C1 segment of cervical spinal cord (tissue), 14 donors: ENCODE results near the gene TENT4B.
A peak's percentile ranks its signal among the peaks of the same experiment; 100 is the strongest.

Experiments
- DNase-seq, 14 donors: peaks; one replicate each; lab custom pipeline; 2025; lab: John Stamatoyannopoulos, UW

The TENT4B gene

DNA sequence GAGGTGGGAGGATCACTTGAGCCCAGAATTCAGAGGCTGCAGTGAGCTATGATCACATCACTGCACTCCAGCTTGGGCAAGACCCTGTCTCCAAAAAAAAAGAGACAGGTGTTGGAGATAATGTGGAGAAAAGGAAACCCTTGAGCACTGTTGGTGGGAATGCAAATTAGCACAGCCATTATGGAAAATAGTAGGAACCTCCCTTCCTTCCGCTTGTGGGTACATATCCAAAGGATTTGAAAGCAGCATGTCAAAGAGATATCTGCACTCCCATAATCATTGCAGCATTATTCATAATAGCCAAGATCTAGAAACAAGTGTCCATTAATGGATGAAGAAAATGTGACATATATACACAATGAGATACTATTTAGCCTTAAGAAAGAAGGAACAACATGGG lies 103.5 kb downstream of the TENT4B start:
- no peak for DNase-seq

DNA sequence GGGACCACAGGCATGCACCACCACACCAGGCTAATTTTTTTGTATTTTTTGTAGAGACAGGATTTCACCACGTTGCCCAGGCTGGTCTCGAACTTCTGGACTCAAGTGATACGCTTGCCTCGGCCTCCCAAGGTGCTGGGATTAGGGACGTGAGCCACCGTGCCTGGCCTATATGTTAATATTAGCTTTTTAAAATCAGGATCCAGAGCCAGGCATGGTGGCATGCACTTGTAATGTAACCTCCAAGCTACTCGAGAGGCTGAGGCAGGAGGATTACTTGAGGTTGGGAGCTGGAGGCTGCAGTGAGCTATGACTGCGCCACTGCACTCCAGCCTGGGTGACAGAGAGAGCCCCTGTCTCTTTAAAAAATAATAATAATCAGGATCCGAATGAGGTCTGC lies 104.8 kb downstream of the TENT4B start:
- DNase-seq: no peak

DNA sequence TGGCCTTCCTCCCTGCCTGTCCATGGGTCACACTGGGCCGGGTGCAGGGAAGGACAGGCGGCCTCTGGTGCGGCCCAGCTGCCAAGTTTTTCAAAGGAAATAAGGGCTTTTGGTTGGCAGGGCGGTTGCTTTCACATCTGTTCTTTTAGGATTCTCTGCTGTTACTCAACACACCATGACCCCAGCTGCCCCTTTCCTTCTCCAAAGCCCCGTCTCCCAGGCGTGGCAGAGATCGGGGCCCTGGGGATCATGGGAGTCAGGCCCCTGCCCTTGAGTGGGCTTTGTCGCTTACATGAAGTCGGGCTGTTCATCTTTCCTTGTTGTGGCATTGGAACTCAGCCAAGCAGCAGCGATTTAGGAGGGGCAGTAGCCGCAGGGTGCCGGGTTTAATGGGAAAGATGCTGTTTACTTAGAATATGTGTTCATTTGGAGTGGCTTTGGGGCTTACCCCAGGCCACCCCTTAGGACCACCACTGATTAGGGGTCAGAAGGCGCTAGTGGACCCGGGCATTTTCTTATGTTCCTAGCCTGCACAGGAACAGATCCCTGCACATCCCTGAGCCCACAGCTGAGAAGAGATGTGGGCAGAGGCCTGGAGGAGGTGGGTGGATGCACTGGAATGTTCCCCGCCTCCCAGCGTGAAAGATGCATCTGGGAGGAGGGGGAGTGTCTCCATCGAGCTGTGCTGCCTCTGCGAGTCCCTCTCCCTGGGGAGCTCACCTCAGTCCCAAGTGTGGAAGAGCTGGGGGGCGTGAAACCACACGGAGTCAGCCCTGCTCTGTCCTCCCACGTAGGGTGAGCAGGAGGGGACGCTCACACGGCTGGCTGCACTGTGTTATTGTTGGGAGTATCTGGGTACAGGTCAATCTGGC lies 106.5 kb downstream of the TENT4B start:
- peak in 2 of 14 donors; percentile 32 to 50 for DNase-seq

DNA sequence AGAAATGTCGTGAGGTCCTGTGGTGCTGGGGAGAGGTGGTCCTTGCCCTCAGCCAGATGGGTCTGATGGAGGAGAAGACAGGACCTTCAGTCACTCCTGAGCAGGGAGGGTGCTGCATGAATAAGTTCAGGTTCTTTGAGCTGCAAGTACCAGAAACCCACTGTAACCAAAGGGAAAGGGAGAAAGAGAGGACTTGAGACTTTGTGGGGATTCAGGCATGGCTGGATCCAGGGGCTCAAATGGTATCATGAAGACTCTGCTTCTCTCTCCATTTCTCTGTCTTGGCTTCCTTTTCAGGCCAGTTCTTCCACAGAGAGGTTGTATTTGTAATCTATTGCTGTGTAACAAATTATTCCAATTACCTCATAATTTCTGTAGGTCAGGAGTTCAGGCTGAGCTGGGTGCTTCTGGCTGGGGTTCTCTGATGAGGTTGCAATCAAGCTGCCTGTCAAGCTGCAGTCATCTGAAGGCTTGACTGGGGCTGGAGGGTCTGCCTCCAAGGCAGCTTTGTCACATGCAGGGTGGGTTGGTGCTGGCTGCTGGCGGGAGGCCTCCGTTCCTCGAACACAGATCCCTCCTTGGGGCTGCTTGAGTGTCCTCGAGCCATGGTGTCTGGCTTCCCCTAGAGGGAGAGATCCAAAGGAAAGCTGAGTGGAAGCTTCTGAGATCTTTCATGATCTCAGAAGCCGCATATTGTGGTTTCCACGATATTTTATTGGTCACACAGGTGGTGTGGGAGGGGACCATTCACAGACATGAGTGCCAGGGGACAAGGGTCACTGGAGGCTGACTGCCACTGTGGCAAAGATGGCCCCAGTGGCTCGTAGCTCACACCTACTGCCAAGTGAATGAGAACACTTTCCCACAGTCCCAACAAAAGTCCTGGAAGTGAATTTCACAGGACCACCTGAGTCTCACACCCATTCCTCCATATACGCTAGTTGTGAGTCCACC lies 107.4 kb downstream of the TENT4B start:
- DNase-seq: no peak

DNA sequence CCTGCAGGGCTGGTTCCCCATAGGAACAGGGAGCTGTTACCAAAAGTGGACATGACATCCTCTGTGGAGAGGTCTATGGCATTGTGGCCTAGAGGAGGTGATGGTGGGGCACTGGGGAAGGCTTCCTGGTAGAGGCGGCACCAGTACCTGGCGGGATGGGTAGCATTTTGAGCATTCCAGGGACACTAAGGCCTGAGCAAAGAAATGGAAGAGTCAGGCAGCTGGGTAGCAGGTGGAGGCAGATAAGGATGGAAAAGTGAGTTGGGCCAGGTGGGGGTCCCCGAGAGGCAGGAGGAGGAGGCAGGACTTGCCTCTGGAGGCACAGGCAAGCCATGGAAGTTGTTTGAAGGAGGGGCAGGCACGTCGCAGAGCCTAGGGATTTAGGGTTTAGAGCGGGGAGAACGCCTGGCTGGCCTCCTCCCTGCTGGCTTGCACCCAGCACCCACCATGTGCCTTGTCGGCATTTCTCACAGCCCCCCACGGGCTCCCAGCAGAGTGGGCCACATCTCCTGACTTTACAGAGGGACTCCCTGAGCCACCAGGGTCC lies 108.1 kb downstream of the TENT4B start:
- DNase-seq: no peak

DNA sequence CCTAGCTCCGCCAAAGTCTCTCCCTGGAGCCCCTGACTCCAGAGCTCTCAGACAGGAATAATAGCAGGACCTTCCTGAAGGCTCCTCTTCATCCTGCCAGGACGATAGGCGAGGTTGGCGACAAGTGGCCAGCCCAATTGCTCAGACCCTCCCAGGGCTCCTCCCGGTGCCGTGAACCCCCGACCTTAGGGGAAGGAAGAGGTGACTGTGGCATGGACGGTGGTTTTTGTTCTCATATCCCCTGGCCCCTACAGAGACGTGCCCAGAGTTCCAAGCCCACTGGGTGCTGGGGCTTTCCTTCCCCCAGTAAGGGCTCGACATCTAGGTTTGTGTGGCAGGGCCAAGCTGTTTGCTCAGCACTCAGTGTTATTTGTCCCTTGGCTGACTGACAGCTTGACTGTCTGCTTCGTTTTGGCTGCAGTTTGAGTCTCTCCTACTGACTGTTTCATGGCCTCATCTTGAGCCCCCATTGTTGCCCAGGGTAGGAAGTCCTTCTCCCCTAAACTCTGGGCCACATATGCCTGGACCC lies 108.7 kb downstream of the TENT4B start:
- no peak for DNase-seq

DNA sequence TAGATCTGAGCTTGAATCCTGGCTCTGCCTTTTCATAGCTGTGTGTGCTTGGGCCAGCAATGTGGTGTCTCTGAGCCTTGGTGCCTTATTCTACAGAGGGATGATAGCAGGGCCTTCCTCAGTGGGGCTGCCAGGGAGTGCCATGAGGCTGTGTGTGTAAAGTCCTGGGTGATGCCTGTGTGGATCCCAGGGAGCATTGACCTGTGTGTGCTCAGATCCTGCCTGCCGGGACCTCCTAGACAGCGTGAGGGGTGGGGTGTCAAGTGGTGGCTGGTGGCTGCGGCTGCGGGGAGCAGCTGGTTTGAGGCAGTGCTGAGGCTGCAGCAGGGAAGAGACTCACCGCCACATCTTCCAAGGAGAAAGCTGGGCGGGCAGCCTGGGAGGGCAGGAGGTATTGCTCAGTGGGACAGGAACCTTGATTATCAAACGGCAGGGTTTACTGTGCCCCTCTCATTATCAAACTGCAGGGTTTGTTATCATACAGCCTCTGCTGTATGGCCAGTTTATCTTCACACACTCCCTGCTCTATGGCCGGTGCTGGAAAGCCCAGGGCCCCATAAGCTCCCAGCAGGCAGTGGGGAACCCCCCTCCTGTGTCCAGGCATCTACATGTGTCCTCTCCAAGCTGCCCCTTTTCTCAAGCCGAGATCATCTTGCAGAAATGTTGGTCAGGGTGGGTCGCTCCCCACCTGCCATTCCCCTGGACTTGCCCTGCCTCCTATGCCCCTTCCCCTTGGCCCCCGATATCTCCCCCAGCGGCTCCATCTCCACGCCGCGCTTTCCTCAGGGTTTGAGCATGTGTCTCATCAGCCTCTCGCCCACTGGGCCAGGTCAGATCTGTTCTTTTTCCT lies 110.2 kb downstream of the TENT4B start:
- no peak for DNase-seq

DNA sequence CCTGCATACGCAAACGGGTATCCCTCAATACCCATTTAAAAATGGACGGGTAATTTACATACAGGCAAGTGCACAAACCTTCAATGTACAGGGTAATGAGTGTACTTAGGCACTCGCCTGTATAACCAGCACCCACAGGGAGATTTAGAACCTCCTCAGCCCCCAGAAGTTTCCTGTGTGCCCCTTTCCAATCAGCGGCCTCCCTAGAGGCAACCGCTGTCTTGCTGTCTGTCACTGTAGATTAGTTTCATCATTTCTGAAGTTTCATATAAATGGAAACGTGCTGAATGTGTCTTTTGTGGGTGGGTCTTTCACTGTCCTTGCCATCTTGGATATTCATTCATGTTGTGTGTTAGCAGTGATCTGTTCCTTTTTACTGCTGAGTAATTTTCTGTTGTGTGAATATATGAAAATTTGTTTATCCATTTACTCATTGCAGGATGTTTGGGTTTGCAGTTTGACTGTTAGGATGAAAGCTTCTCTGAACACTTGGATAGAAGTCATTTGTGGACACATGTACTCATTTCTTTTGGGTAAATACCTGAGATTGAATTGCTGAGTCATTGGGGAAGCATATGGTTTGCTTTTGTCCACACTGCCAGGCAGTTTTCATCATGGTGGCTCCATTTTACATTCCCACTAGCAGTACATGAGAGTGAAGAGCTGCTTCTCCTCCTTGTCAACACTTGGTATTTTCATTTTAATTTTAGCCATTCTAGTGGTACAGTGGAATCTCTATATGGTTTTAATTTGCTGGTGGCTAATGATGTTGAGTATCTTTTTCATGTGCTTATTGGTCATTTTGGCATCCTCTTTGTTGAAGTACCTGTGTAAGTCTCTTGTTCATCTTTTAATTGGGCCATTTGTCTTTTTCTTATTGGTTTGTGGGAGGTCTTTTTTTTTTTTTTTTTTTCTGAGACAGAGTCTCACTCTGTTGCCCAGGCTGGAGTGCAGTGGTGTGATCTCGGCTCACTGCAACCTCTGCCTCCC lies 111.1 kb downstream of the TENT4B start:
- DNase-seq: no peak

DNA sequence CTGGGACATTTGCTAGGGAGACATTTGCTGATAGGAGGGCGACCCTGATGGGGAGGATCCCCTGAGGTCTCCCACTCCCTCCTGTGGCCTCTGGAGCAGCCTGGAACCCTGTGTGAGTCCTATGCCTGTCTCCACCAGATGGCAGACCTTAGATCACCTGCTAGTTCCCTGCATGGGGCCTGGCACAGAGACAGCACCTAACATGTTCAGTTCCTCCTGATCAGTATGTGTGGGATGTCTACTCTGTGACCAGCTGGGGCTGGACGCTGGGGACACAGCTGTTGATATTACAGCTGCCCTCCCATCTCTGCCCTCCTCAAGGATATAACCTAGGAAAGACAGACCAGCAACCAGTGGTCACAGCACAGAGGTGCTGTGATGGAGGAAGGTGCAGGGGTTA lies 112.2 kb downstream of the TENT4B start:
- no peak for DNase-seq

DNA sequence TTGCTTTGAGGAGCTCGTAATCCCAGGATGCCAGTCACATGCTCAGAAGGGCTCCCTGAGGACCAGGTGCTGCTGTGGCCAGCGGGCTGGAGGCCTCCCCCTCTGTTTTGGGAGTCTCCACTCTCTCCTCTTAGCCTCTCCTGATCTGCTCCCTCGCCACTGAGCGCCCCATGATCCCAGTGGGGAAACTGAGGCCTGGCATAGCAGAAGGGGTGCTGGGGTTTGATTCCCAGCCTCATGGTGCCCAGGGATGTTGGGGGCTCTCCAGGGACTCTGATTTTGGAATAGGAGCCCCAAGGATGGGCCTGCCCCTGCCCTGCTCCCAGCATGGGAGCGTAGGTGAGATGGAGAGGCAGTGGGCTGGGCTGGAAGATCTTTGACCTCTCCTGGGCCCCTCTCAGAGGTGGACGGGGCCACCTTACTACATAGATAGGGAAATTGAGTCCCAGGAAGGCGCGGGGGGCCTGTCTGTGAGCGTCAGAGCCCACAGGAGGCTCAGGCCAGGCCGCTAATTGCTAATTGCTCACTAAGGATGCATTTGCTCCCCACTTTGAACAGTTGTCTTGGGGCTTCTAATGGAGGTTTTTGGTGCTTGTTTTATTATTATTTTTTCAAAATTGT lies 112.7 kb downstream of the TENT4B start:
- DNase-seq: no peak

DNA sequence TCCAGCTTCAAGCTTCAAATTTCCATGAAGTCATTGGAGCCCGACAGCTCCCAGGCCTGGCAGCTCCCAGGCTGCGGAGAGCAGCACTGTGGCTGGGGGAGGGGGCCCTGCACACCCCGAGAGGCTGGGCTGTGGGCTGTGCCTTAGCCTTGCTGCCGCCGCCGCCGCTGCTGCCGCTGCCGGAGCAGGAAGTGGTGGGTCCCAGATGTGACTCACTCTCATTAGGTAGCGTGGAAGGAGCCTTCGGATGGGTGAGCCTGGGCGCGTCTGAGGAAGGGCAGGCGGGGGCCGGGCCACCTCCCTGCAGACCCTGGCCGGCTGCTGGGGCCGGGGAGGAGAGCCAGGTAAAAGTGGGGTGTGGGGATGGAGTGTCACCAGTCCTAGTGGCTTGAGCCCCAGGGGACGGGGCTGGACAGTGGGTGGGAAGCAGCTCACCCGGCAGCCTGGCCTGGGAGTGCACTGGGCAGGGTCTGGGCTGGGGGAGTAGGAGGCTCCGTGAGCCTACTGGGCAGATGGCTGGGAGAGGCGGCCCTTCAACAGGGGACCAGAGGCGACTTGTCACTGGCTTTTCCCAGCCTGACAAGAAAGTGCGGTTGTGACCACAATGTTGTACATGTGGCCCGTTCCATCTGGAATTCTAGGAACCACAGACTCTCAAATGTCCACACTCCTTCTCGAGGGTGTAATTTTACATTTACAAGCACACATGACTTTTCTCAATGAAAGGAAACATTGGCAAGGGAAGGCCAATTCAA lies 113.4 kb downstream of the TENT4B start, which contains the start of gene ADCY7:
ADCY7 (plus strand) TSS at position 215 of the 755 bp plus-strand sequence. CDS start 21,629 bp downstream, outside the sequence.
- DNase-seq: peak in 3 of 14 donors; percentile 10 to 36 (median 17)

DNA sequence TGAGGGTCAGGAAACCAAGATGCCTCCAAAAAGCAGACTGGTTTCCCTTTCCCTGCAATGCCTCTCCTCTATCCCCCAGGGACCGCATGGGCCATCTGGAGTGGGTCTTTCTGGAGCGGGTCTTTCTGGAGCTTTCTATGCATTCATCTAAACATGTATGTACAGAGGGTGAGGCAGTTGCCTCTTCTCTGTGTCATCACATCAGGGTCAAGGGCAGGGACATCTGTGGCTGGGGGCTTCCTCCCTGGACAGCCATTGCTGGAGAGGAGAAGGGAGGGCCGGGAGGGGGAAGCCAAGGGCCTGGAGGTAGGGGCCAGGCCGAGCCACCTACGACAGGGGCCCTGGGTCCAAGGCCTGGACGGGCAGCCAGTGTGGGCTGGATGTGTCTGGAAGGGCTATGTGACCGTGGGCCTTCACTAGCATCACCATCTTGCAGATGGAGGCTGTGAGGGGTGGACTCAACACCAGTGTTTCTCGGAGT lies 114.1 kb downstream of the TENT4B start:
- DNase-seq: no peak

DNA sequence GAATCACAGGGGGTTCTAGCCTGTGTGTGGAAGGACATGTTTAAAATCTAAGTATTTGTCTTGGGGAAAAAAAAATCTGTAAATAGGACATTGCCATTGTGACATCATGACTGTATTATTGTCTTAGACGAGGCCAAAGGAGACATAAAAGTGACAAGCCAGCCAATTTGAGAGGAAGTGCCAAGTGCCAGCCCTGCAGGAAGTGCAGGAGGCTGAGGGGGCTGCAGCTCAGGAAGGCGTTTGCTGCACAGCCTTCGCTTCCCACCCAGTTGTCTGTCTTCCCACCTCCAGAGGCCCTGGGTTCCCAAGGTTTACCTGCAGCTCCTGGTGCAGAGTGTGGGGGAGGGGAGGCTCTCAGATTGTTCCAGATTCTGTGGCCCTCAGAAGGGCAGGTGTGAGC lies 114.5 kb downstream of the TENT4B start:
- no peak for DNase-seq

DNA sequence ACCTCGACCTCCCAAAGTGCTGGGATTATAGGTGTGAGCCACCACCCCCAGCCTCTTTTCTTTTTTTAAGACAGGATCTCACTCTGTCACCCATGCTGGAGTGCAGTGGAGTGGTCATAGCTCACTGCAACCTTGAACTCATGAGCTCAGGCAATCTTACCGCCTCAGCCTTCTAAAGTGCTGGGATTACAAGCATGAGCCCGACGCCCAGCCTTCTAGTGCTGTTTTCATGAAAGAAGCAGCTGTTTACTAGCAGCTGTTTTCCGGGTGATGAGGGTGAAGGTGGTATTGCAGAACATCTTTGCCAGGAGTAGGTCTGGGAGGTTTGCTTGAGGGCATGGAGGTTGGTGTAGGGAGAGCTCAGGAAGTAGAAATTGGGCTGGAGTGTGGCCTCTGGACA lies 115.2 kb downstream of the TENT4B start:
- DNase-seq: no peak

DNA sequence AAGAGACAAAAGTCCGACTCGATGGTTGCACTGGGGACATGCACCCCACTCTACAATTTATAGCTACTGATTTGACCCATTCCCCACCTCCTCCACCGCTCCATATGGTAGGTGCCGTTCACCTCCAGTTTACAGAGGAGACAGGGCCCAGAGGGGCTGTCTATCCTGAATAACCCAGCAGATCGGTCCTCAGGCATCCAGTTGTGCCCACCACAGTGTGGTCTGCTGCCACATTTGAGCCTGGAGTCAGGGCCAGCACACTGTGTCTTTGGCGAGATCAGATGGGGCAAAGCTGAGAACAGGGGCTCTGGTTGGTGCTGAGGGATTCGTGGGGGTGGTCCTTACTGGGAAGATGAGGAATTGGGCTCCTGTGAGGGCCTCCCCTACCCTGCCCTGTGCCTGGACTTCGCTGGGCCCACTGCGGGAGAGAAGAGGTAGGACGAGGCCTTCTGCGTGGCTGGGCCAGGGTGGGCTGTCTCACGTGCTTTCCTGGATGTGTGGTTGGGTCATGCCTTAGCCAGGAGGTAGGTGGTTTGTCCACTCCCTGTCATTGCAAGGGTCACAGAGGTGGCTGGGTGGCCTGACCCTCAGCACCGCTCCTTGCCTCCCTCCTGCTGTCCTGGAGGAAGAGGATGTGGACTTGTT lies 116.1 kb downstream of the TENT4B start:
- no peak for DNase-seq

DNA sequence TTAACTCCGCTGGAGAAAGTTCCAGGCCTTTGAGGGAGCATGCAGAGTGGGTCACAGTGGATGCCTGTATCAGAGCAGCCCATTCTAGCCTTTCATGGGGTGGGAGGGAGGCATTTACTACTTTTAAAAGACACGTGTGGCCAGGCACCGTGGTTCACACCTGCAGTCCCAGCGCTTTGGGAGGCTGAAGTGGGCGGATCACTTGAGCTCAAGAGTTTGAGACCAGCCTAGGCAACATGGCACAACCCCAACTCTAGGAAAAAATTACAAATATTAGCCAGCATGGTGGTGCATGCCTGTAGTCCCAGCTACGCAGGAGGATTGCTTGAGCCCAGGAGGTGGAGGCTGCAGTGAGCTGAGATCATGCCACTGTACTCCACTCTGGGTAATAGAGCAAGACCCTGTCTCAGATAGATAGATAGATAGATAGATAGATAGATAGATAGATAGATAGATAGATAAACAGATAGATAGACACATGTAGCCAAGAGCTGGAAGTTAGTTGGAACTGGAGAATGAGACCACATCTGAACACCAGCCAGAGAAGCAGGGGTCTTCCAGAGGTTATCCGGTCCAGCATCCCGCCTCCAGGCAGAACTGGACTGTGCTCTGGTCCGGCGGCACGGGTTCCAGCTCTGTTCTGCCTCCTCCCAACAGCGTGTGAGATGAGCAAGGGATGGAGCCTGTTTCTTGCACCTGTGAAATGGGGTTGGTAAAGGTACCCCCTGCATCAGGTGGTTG lies 116.8 kb downstream of the TENT4B start:
- no peak for DNase-seq
